Stimulated activated CD4-positive, alpha-beta T cell treated with anti-CD3 and anti-CD28 coated beads, Interleukin-4, amount 100 ng/mL, for 4 hours (primary cell): ENCODE results near the gene MRTFB.

Experiments used
- DNase-seq, 2 experiments: peaks; one replicate each; pipeline ENCODE4 v3.0.0-alpha.2; 2020

The MRTFB gene

DNA sequence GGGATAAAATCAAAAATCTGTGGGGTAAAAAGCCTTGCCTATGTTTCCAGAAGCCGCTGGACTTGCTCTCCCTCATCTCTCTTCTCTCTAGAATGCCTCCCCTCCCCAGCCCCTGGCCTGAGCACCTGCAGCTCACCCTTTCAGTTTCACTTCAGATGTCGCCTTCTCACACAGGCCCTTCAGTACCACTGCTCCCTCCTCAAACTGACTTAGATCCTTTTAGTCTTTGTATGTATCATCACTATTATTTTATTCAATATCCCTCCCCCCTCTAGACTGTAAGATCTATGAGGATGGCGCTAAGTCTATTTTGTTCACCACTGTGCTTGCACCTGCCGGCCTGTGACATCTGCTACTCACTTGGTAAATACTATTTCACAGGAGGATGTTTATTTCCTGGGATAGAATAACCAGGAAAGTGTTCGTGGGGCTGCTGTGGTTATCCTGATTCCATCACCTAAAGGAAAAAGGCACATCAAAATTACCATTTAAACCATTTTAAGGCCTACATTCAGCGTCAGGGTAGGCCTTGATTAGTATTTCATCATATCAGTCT, 122.3 kb downstream of the MRTFB start:
- peak; percentile 11 to 41 for DNase-seq

DNA sequence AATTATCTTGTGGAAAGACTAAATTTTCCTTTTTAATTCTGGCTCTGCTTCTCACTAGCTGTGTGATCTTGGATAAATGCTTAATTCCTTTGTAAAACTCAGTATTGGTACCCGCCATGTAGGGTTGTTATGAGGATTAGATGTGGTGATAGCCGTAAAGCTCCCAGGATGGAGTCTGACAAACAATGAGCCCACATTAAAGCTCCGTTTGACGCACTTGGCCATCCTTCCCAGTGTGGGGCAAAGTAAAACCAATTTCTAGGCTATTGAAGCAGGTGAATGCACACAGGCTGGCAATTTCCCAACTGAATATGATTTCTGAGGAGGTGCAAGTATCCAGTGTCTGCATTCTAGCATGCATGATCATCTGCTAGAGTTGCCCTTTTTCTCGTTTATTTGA, 123.6 kb downstream of the MRTFB start:
- DNase-seq, result no peak

DNA sequence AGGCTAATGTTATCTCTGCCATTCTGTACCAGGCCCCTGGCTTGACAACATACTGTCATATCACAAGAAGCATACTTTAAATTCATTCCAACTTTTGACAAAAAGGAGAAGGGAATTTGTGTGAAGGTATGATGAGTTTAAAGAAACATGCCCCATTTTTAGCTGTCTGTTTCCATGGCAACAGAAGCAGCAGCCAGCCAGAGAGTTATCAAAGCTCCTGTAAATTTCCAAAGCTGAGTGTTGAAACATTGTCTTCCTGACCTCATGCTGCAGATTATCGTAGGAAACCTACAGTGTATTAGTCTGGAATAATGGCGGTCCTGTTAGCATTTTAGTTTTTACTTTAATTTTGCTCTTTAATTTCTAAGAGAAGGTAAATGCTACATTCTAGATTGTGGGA, 124.9 kb downstream of the MRTFB start:
- DNase-seq, result no peak

DNA sequence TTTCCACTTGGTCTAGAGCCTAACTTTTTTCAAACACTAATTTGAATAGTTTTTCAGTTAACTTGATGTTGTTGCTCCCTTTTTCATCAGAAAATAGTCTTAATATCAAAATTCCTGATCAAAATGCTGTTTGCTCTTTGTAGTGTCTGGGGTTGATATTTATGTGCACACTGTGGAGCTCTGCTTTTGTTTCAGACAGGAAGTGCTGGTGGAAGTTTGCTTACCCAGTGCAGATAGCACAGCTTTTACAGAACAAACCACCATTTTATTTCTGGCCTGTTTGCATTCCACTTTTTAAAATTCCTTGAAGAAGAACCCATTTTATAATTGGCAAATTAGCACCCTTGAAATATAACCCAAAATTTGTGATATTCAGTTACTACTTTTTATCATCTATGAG, 125.4 kb downstream of the MRTFB start:
- DNase-seq, result no peak

DNA sequence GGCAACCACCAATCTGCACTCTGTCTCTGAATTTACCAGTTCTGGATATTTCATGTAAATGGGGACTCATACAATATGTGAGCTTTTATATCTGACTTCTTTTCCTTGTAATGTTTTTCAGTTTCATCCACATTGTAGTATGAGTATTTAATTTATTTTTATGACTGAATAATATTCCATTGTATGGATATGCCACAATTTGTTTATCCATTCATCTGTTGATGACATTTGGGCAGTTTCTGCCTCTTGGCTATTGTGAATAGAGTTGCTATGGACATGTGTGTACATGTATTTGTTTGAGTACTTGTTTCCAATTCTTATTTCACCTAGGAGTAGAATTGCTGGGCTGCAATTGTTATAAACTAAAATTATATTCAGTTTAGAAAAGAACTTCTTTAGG, 126.9 kb downstream of the MRTFB start:
- no peak for DNase-seq

DNA sequence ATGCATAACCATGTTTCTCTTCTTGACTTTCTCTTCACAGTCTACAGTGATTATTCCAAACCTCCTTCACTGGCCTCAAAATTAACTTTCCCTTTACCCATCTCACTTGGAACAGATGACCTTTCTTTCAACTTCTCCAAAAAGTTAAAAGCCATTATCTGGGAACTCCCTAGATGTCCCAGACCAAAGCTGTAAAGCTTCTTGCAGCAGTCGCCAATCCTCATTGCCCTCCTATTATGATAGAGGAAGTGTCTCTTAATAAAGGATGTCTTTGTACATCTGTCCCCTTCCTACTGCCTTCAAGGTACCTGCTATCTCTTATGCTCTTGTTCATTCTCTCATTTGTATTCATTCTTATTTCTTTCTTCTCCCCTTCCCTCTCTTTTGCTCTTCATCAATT, 127.5 kb downstream of the MRTFB start:
- DNase-seq, result no peak

DNA sequence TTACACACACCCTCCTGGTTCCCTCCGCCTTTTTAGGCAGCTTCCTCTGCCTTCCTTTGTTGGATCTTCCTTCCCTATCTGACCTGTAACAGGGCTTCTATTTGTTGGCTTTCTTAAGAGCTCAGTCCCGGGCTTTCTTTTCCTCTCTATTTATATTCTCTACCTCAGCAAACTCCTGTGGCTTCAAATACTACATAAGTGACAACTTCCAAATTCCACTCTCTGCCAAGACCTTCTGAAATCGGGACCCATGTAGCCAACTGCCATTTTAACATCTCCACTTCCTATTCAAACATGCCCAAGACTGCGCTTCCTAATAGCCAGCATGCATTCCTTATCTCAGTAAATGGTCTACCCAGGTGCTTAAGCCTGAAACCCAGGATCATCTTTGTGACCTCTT, 128.1 kb downstream of the MRTFB start:
- no peak for DNase-seq

DNA sequence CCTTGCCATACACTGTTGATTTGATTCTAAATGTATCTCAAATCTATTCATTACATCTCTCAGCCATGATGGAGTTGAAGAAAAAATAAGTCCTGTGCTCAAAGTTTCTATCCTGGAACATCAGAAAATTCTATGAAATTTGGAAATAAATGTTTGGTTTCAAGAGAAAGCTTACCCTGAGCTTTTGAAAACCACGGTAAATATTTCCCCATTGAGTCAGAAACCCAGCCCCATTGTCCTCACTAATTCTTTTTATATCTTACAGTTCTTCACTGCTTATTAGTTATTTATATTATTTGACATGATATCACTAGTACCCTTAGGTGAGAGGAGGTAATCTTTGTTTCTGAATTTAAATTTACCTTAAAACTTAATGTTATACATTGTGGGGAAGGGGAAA, 128.5 kb downstream of the MRTFB start:
- no peak for DNase-seq

DNA sequence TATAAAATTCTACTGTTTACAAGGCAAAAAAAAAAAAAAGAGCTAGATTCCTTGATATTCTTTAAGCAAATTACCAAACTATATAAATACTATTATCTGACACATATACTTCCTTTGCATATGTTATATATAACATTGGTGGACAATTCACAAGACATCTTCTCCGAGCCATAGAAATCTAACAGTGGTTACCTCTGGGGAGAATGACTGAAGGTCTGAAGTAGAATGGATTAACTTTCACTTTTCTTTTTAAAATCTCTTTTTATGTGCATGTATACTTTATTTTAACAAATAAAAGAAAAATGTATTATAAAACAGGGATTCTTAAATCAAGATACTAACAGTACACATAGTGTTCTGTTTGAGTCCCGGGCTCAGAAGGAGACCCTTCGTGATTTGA, 131.0 kb downstream of the MRTFB start:
- DNase-seq, result no peak

DNA sequence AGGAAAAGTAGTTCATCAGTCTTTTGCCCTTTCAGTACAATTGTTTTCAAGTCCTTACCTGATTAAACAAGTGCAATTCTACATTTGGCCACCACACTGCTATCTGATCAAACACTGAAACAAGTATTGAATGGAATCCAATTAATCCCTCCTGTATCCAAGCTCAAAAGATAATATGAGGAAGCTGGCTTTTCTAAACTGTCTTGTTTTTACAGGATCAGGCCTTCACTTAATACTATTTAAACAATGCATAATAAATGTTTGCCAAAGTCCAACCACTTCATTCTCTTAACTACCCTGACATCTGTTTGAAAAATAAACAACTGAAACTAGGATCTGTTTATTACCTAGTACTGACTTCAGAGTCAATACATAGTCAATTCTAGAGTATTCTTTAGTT, 131.6 kb downstream of the MRTFB start:
- DNase-seq, result no peak

DNA sequence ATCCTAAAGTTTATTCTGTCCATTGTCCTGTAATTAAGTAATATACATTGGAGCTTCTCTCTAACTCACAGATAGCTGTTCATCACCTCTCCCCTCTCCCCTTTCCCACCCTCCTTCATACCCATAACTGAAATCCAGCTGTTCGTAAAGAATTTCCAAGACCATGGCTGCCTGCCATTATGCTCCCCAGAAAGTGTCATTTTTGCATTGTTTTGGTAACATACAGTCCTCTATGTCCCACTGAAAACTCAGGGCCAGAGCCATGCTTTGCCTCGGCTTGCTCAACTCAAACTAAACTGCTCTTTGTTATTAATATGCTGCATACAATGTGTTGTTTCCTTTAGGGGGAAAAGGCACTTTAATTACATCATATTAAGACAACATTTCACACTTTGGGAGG, 132.0 kb downstream of the MRTFB start:
- DNase-seq, result no peak

DNA sequence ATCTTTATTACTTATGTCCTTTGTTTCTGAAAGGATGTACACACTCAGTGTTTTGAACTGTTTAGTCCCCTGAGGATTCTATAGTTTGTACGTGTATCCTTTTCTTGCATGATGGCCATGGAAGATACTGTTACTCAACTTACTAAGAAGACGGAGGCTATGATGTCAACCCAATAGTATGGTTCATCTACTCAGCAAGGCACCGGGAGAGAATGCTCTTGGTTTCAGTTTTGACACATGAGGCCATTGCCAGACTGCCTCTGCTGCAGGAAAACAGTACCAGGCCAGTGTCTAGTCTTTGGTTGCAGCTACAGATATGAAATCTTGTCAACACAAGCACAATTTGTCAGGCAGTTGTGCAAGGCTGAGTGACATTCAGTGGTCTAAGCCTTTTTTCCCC, 134.5 kb downstream of the MRTFB start:
- DNase-seq, result no peak

DNA sequence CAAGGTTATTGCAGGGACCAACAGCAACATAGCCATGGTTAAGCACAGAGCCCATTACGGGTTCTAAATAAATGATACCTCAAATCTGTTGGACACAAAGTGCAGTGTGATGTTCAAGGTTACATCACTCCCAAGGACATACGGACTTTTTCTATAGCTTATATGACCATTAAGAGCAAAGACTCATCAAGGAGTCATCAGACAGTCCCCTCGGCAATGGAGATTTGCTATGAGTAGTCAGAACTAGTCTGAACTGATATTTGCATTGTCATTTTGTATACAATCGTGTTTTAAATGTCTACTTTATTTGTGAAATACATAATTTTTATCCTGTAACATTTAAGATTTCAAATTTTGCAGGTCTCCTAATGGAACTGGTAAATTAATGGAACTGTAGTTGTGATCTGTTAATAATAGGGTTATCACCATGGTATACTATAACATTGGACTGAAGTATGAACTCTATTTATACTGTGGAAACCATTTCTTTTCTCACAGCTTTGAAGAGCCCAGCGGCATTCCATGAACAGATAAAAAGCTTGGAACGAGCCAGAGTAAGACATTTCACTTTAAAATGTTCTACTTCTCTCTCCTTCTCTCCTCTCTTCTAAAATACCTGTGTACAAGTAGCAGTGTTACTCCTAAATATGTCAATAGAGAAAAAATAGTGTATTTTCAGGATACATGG, 140.9 kb downstream of the MRTFB start:
- DNase-seq, result no peak

DNA sequence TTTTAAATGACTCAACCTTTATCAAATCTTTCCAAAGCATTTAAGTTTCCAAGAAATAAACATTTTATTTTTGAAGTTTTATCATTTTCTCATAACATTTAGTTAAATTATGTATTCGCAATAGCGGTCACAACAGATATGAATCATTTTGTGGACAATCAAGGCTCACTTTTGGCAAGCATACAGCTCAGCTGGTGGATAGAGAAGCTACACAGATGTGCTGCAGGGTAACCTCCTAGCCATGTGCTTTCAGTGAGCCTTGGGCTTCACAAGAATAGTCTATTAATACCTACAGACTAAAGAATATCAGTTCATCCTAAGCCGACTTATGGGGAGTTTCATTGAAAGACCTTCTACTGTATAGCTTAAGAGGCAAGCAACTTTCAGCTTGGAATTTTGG, 144.8 kb downstream of the MRTFB start:
- DNase-seq, result no peak

DNA sequence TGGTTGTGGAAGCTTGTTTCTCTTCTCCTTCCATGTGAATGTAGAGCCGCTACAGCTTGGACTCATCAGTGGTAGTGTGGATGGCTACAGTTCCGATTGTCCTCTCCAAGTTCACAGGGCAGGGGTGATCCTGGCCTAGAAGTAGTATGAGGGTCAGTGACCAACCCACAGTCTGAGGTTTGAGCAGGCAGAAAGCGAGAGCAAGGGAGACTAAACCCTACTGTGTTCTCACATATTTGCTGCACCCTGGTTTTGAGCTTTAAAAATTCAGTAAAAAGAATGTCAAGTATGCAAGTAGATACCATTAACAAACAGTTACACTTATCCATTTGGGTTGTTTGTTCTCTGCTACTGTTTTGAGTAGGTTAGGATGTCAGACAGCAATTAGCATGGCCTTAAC, 148.9 kb downstream of the MRTFB start:
- no peak for DNase-seq

DNA sequence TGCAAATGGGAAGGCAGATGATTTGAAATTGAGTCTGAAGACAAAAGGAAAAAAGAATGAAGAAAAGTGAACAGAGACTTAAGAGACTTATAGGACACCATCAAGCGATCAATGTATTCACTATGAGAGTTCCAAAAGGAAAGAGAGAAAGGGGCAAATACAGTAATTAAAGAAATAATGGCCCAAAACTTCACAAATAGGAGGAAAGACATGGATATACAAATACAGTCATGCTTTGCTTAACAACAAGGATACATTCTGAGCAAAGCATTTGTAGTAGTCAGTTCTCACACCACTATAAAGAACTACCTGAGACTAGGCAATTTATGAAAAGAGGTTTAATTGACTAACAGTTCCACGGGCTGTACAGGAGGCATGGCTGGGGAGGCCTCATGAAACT, 152.5 kb downstream of the MRTFB start:
- no peak for DNase-seq

DNA sequence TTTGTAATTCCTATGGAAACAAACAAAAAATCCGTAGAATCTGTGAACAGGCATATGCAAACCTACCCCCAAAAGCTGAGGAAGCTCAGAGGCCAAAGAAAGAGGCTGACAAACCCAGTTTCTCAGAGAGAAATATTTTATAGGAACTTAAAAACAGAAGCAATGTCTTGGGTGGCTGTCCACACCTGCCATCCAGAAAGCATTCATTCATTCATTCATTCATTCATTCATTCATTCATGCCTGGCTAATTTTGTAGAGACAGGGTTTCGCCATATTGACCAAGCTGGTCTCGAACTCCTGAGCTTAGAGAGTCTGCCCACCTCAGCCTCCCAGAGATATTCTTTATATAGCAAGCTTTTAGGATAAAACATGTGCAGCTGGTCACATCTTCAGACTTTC, 154.3 kb downstream of the MRTFB start:
- no peak for DNase-seq

DNA sequence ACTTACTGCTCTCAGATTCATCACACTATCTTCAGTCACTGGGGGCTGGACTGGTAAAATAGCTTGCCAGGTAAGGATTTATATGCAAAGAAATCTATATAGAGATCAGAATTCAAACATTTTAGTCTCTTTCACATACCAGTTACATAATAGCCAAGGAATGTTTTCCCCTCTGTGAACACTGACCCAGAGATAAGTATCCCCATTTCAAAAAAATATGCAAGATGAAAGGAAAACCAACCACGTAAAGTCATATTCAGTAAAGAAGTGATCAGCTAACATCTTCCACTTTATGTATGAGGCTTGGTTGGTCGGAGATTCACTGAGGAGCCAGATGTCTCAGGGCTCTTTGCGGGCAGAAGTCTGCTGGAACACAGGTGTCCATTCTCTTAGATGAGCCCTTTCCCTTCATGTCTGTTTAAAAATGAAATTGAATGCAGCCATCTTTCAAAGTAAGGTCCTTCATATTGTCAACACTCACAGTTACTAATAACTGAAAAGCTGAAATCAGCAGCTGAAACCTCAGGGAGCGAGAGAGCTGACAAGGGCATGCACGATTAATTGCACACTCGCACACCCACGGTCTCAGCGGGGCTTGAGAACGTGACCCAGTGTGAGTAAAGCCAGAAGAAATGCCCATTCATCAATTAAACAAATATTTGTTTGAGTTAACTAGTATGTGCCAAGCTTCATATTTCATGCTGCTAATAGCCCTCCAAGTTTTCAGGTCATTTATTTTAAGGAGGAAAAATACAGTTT, 161.2 kb downstream of the MRTFB start:
- DNase-seq, result no peak

DNA sequence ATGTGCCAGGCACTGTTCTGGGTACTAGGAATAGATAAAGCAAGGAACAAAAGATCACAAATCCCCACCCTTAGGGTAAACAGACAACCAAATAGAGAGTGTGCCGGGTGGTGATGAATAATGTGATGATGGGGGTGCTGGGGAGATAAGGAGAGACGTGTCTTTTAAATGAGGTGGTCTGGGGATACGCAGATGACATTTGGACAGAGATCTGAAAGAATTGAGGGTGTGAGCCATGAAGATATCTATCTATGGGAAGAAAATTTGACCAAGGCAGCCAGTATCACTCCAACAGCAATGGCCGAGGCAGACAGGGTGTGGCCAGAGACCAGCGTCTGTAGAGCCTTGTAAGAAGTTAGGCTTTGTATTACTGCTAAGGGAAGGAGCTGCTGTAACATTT, 165.3 kb downstream of the MRTFB start:
- DNase-seq, result no peak

DNA sequence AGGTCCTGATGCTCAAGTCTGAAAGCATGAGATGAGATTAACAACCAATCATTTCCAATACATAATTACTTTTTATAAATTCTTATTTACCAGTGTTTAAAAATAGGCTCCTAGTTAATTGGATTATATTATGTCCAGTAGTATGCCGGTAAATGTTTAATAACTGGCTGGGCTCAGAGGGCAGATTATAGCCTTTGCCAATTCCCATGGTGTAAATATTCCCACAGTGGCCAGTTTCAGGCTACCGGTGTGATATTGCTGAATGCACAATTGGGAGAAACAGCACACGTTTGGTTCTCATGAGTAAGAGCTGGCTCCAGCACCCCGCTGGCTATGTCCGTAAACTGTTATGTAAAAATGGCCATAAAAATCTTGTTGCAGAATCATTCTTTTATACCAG, 167.6 kb downstream of the MRTFB start:
- no peak for DNase-seq

DNA sequence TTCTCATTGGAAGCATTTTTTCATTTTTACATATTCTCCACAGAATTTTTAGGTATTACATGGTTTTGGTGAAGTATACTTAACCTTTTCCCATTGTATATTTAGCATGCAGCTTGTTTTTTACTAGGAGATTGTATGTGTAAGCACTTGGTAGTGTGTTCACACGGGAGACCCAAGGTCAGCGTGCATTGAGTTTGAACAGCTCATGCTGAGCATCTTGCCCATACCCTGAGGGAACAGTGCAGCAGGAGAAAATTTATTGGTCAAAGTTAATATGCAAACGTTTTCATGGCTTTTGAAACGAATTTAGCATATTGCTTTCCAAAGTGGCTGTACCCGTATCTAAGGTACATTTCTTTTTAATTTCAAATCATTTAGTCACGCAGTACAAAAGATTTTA, 168.7 kb downstream of the MRTFB start:
- no peak for DNase-seq

DNA sequence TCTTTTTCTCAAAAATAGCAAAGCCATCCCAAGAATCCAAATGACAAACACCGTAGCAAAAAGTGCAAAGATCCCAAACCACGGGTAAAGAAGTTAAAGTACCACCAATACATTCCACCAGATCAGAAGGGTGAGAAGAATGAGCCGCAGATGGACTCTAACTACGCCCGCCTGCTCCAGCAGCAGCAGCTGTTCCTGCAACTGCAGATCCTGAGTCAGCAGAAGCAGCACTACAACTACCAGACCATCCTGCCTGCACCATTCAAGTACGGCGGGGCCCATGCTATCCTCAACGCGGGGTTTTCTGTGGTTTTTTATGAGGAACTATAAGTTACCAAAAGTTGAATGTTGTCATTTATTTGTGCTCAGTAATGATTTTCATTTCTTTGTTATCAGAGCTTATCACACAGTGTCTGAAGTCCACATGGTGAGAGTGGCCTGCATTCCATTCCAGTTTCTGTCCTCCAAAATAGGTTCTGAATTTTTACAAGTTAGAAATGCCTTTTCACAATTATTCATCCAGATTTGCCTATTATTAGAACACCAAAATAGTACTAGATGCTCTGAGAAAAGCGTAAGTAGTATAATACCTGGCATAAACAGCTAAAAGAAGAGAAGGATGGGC, 169.2 kb downstream of the MRTFB start:
- no peak for DNase-seq

DNA sequence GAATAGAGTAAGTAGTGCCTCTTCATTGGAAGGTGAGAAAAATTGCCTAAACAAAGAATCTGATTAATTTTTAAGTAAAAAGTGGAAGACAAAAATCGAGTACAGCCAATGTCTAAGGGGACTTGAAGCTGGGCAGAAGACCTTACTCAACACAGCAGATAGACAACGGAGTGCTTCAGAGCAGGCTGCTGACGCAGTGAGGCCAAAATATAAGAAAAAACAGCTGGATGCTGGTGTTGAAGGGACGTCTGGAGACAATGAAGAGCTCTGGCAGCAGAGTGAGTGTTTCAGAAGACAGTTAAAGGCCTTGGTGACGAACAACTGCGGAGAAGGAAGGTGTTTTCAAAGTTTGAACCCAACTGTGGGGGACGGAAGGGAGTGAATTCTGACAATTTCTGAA, 169.8 kb downstream of the MRTFB start:
- DNase-seq, result no peak

DNA sequence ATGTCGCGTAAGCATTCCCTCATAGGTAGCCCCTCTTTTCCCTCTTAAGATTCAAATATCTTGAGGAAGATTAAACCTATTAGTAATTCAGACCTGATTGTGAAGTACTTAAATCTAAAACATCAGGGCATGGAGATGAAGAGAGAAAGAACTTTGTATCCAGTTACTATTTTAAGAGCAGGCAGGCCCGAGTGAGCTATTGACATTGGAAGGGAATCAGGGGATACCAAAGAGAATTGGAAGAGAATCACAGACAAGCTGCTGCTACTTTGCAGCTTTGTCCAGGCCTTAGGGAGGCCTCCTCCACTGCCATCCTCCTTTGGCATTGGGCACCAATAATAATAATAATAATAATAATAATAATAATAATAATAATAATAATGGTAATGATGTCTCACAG, 170.5 kb downstream of the MRTFB start:
- no peak for DNase-seq
